ENCODE data around the gene TBC1D14.

Gene TBC1D14

DNA sequence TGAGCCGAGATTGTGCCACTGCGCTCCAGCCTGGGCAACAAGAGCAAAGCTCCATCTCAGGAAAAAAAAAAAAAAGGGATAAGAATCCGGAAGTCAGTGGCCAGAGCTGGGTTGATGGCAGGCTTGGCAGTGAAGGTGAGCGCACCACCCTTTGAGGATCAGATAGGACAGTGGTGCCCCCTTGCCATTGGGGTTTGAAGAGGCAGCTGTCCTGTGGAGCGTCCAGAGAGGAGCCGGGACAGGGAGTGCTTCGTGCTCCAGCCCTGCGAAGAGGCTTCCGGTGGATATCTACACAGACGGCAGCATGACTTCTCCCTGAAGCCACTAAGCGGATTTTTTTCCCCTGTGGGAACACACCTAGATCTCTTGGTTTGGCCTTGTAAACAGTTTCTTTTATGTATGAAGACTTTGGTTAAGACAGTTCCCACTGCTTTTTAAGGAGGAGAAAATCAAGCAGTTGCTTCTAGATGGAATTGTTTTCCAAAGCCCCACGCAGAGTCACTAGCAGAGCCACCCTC, 6.5 kb downstream of the TBC1D14 start:
- Histone ChIP-seq H3K4me1 (ENCODE audit: insufficient read depth, insufficient read length) (peaks cover 18% of the 10 kb centered on the region), H3K27me3 (ENCODE audit: insufficient read depth, insufficient read length) (no peaks in the 10 kb centered on the region), H3K4me3 (ENCODE audit: insufficient read length, low read depth) (no peak overlapping the region), H3K9me3 (ENCODE audit: insufficient read depth, low read length) (no peaks in the 10 kb centered on the region), H3K9ac (ENCODE audit: insufficient read length, low read depth) (no peak overlapping the region), H3K36me3 (ENCODE audit: insufficient read depth, insufficient read length, low read length) (no peaks in the 10 kb centered on the region)
- TF ChIP-seq YY1 (IDR thresholded peaks at IDR 0.05; ENCODE audit: insufficient read depth, insufficient read length) (no peak), ZNF274 (IDR thresholded peaks at IDR 0.05; ENCODE audit: low read depth, low read length) (no peak), SUZ12 (IDR thresholded peaks at IDR 0.05; ENCODE audit: extremely low read depth, insufficient read depth, insufficient read length) (no peak)
- no peak for DNase-seq (ENCODE audit: low read depth, low spot score)

- no peak for DNase-seq (ENCODE audit: low read depth, low spot score)
- Histone ChIP-seq H3K27me3 (ENCODE audit: insufficient read depth, insufficient read length) (no peaks in the 10 kb centered on the region), H3K36me3 (ENCODE audit: insufficient read depth, insufficient read length, low read length) (no peaks in the 10 kb centered on the region), H3K9ac (ENCODE audit: insufficient read length, low read depth) (no peak overlapping the region), H3K9me3 (ENCODE audit: insufficient read depth, low read length) (no peaks in the 10 kb centered on the region), H3K4me3 (ENCODE audit: insufficient read length, low read depth) (no peak overlapping the region), H3K4me1 (ENCODE audit: insufficient read depth, insufficient read length) (peaks cover 13% of the 10 kb centered on the region)
- TF ChIP-seq YY1 (IDR thresholded peaks at IDR 0.05; ENCODE audit: insufficient read depth, insufficient read length), result no peak
- TF ChIP-seq SUZ12 (IDR thresholded peaks at IDR 0.05; ENCODE audit: extremely low read depth, insufficient read depth, insufficient read length), result no peak
- no peak for TF ChIP-seq ZNF274 (IDR thresholded peaks at IDR 0.05; ENCODE audit: low read depth, low read length)
These were observed 7.2 kb downstream of the TBC1D14 start for GRCh38 chr4:6916587-6917460.

DNA sequence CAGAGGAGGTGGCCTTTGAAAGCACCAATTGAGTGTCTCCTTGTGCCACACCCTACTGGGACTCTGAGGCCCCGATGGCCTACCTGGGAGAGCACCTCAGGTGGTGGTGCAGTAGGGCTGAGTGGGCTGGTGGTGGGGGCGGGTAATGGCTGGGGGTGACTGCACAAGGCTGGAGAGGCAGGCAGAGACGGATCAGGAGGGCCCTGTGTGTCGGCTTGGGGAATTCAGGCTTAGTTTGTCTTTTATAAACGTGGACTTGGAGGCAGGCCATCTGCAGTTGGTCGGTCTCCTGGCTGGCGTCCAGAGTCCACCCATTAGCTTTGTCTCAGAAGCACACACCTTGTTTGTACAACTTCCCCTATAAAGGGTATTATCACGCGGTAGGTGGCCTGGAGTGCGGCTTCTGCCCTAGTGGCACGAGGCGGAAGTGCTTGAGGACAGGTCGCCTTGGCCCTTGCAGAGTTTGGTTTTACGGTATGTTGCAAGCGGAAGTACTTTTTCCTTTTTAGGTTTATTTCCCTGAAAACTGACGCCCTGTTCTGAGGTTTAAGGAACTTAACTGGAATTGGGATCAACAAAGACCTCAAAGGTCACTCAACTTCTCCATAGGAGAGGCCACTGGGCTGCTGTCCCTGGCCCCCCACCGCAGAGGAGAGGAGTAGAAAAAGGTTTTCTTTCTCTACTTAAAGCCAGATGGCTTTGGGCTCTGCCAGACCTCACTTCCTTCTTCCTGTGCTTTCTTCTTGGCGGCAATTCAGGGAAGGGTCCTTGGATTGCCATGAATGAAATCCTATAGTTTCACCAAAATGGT, 8.0 kb downstream of the TBC1D14 start:
- no peaks in the 10 kb centered on the region for H3K36me3 ChIP-seq (ENCODE audit: insufficient read depth, insufficient read length, low read length)
- peaks cover 13% of the 10 kb centered on the region for H3K4me1 ChIP-seq (ENCODE audit: insufficient read depth, insufficient read length)
- no peak for DNase-seq (ENCODE audit: low read depth, low spot score)
- no peak overlapping the region for H3K9ac ChIP-seq (ENCODE audit: insufficient read length, low read depth)
- TF ChIP-seq SUZ12 (IDR thresholded peaks at IDR 0.05; ENCODE audit: extremely low read depth, insufficient read depth, insufficient read length), result no peak
- TF ChIP-seq YY1 (IDR thresholded peaks at IDR 0.05; ENCODE audit: insufficient read depth, insufficient read length), result no peak
- TF ChIP-seq ZNF274 (IDR thresholded peaks at IDR 0.05; ENCODE audit: low read depth, low read length), result no peak
- no peak overlapping the region for H3K4me3 ChIP-seq (ENCODE audit: insufficient read length, low read depth)
- no peaks in the 10 kb centered on the region for H3K27me3 ChIP-seq (ENCODE audit: insufficient read depth, insufficient read length)
- no peaks in the 10 kb centered on the region for H3K9me3 ChIP-seq (ENCODE audit: insufficient read depth, low read length)

DNA sequence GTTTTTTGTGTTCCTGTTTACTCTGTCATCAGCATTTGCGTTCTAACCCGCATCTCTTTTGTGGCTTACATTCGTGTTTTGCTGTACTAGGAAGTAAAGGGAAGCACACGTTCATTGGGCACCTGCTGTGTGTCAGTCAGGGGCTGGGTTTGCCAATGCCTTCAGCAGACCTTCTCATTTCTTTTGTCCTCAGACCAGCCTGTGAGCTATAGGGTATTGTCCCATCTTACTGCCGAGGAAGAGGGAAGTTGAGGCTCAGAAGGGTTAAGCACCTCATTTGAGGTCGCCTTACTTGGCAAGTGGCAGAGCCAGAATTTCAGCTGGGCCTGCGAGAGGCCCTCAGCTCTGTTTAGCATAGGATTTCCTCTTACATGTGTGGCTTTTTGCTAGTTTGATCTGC, 8.7 kb downstream of the TBC1D14 start:
- peaks cover 4% of the 10 kb centered on the region for H3K36me3 ChIP-seq (ENCODE audit: insufficient read depth, insufficient read length, low read length)
- no peak overlapping the region for H3K4me3 ChIP-seq (ENCODE audit: insufficient read length, low read depth)
- no peak for DNase-seq (ENCODE audit: low read depth, low spot score)
- TF ChIP-seq SUZ12 (IDR thresholded peaks at IDR 0.05; ENCODE audit: extremely low read depth, insufficient read depth, insufficient read length) (no peak), YY1 (IDR thresholded peaks at IDR 0.05; ENCODE audit: insufficient read depth, insufficient read length) (no peak), ZNF274 (IDR thresholded peaks at IDR 0.05; ENCODE audit: low read depth, low read length) (no peak)
- H3K27me3 ChIP-seq (ENCODE audit: insufficient read depth, insufficient read length), result no peaks in the 10 kb centered on the region
- H3K4me1 ChIP-seq (ENCODE audit: insufficient read depth, insufficient read length), result peaks cover 13% of the 10 kb centered on the region
- no peak overlapping the region for H3K9ac ChIP-seq (ENCODE audit: insufficient read length, low read depth)
- H3K9me3 ChIP-seq (ENCODE audit: insufficient read depth, low read length), result no peaks in the 10 kb centered on the region

- Histone ChIP-seq H3K4me1 (ENCODE audit: insufficient read depth, insufficient read length) (peaks cover 13% of the 10 kb centered on the region), H3K9me3 (ENCODE audit: insufficient read depth, low read length) (no peaks in the 10 kb centered on the region), H3K27me3 (ENCODE audit: insufficient read depth, insufficient read length) (no peaks in the 10 kb centered on the region), H3K36me3 (ENCODE audit: insufficient read depth, insufficient read length, low read length) (peaks cover 22% of the 10 kb centered on the region), H3K4me3 (ENCODE audit: insufficient read length, low read depth) (no peak overlapping the region), H3K9ac (ENCODE audit: insufficient read length, low read depth) (no peak overlapping the region)
- no peak for DNase-seq (ENCODE audit: low read depth, low spot score)
- TF ChIP-seq ZNF274 (IDR thresholded peaks at IDR 0.05; ENCODE audit: low read depth, low read length) (no peak), SUZ12 (IDR thresholded peaks at IDR 0.05; ENCODE audit: extremely low read depth, insufficient read depth, insufficient read length) (no peak), YY1 (IDR thresholded peaks at IDR 0.05; ENCODE audit: insufficient read depth, insufficient read length) (no peak)
These were observed 10.5 kb downstream of the TBC1D14 start for GRCh38 chr4:6920171-6920570.

- no peaks in the 10 kb centered on the region for H3K9me3 ChIP-seq (ENCODE audit: insufficient read depth, low read length)
- H3K9ac ChIP-seq (ENCODE audit: insufficient read length, low read depth), result no peak overlapping the region
- H3K4me3 ChIP-seq (ENCODE audit: insufficient read length, low read depth), result no peak overlapping the region
- H3K36me3 ChIP-seq (ENCODE audit: insufficient read depth, insufficient read length, low read length), result peaks cover 33% of the 10 kb centered on the region
- TF ChIP-seq SUZ12 (IDR thresholded peaks at IDR 0.05; ENCODE audit: extremely low read depth, insufficient read depth, insufficient read length), result no peak
- peaks cover 5% of the 10 kb centered on the region for H3K4me1 ChIP-seq (ENCODE audit: insufficient read depth, insufficient read length)
- no peak for DNase-seq (ENCODE audit: low read depth, low spot score)
- no peaks in the 10 kb centered on the region for H3K27me3 ChIP-seq (ENCODE audit: insufficient read depth, insufficient read length)
These were observed 13.9 kb downstream of the TBC1D14 start for GRCh38 chr4:6923507-6923906.

- Histone ChIP-seq H3K4me3 (ENCODE audit: insufficient read length, low read depth) (no peak overlapping the region), H3K4me1 (ENCODE audit: insufficient read depth, insufficient read length) (peaks cover 7% of the 10 kb centered on the region), H3K27me3 (ENCODE audit: insufficient read depth, insufficient read length) (no peaks in the 10 kb centered on the region), H3K36me3 (ENCODE audit: insufficient read depth, insufficient read length, low read length) (peaks cover 33% of the 10 kb centered on the region), H3K9me3 (ENCODE audit: insufficient read depth, low read length) (no peaks in the 10 kb centered on the region), H3K9ac (ENCODE audit: insufficient read length, low read depth) (no peak overlapping the region)
- DNase-seq (ENCODE audit: low read depth, low spot score), result no peak
- TF ChIP-seq ZNF274 (IDR thresholded peaks at IDR 0.05; ENCODE audit: low read depth, low read length) (no peak), YY1 (IDR thresholded peaks at IDR 0.05; ENCODE audit: insufficient read depth, insufficient read length) (no peak), SUZ12 (IDR thresholded peaks at IDR 0.05; ENCODE audit: extremely low read depth, insufficient read depth, insufficient read length) (no peak)
These were observed 14.7 kb downstream of the TBC1D14 start for GRCh38 chr4:6924361-6924779.
